ENCODE data around the gene CRELD2. TPM values are rescaled to one million over a fixed set of nuclear protein-coding genes. Genes with fewer than 3 reads are reported as not detected.
A peak's percentile ranks its signal among the peaks of the same experiment; 100 is the strongest.

Gene CRELD2
- total and polyA plus RNA-seq, 8 donors, result 37.2 to 61.9 (median 54.1) TPM

DNA sequence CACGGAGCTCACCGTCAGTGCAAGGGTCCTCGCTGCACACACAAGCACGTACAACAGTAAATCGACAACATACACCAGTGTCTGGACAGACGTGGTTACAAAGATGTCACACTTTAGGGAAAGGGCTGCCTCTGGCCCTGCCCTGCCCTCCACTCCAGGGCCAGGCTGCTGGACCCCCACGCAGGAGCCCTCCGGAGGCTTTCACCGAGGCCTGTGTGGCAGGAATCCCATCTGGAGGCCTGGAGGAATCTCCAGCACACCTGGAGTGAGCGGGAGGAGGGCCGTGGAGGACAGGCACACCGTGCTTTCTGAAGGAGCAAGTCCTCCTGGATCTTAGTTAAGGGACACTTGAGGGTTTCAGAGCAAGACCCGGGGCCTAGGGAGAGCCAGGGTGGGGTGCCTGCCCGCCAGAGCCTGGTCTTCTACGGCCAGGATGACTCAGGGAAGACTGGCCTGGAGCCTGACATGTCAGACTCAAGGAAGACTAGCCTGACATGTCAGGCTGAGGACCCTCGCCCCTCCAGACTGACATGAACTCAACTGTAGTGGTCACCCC, 40.0 kb downstream of the CRELD2 start:
- H3K27ac ChIP-seq, result no peak overlapping the region
- WGBS, 2 donors, result 91% methylated on average over 16 of the region's 16 CpGs
- peak in 4 of 6 donors; percentile 24 to 67 (median 50) for DNase-seq
- H3K27me3 ChIP-seq, result no peaks in the 10 kb centered on the region
- H3K36me3 ChIP-seq, result peaks cover 0 to 10% (median 10%) of the 10 kb centered on the region in 3 donors
- TF ChIP-seq, protein P1, sequence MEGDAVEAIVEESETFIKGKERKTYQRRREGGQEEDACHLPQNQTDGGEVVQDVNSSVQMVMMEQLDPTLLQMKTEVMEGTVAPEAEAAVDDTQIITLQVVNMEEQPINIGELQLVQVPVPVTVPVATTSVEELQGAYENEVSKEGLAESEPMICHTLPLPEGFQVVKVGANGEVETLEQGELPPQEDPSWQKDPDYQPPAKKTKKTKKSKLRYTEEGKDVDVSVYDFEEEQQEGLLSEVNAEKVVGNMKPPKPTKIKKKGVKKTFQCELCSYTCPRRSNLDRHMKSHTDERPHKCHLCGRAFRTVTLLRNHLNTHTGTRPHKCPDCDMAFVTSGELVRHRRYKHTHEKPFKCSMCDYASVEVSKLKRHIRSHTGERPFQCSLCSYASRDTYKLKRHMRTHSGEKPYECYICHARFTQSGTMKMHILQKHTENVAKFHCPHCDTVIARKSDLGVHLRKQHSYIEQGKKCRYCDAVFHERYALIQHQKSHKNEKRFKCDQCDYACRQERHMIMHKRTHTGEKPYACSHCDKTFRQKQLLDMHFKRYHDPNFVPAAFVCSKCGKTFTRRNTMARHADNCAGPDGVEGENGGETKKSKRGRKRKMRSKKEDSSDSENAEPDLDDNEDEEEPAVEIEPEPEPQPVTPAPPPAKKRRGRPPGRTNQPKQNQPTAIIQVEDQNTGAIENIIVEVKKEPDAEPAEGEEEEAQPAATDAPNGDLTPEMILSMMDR (IDR thresholded peaks at IDR 0.05), result no peak
- no peak for ATAC-seq
- no peak for FAIRE-seq
- H3K4me3 ChIP-seq, result no peak overlapping the region
- intact Hi-C loops (cut with DNase I), result no loop called here
- no peaks in the 10 kb centered on the region for H3K9me3 ChIP-seq
- H3K4me1 ChIP-seq, result peaks cover 30 to 44% (median 38%) of the 10 kb centered on the region in 3 donors

- H3K36me3 ChIP-seq, result peaks cover 0 to 17% (median 17%) of the 10 kb centered on the region in 3 donors
- H3K4me3 ChIP-seq, result peak overlapping the region; percentile 91 to 98 (median 95)
- DNase-seq, result peak; percentile 44 to 85 (median 58)
- H3K9me3 ChIP-seq, result no peaks in the 10 kb centered on the region
- 71 to 76% methylated on average over 29 of the region's 29 CpGs for WGBS, 2 donors
- no peak for FAIRE-seq
- no peak for ATAC-seq
- no peaks in the 10 kb centered on the region for H3K27me3 ChIP-seq
- intact Hi-C loops (cut with DNase I), result no loop called here
- TF ChIP-seq, protein P1 (IDR thresholded peaks at IDR 0.05), result no peak
- H3K4me1 ChIP-seq, result peaks cover 30 to 44% (median 35%) of the 10 kb centered on the region in 3 donors
- H3K27ac ChIP-seq, result peak overlapping the region; percentile 87 to 95 (median 91)
These were observed 40.7 kb downstream of the CRELD2 start for GRCh38 chr22:49958931-49959781.

GRCh38 chr22:49959782-49960158, 41.3 kb downstream of the CRELD2 start:
- FAIRE-seq, result no peak
- WGBS, 2 donors, result 4 to 6% methylated on average over 18 to 21 of the region's 21 CpGs
- Histone ChIP-seq H3K4me1 (peaks cover 25 to 42% (median 29%) of the 10 kb centered on the region in 3 donors), H3K4me3 (peak overlapping the region; percentile 91 to 98 (median 95)), H3K36me3 (peaks cover 0 to 19% (median 17%) of the 10 kb centered on the region in 3 donors), H3K27ac (peak overlapping the region; percentile 87 to 95 (median 91)), H3K9me3 (no peaks in the 10 kb centered on the region), H3K27me3 (no peaks in the 10 kb centered on the region)
- DNase-seq, result peak; percentile 55 to 93 (median 78)
- peak; percentile 6 to 35 (median 15) for ATAC-seq
- TF ChIP-seq, protein P1 (IDR thresholded peaks at IDR 0.05), result no peak
- intact Hi-C loops (cut with DNase I), result no loop called here

- Histone ChIP-seq H3K4me1 (peaks cover 19 to 41% (median 23%) of the 10 kb centered on the region in 3 donors), H3K4me3 (peak within 1 kb of the TSS; percentile 91 to 98 (median 95)), H3K9me3 (no peaks in the 10 kb centered on the region), H3K27me3 (no peaks in the 10 kb centered on the region), H3K36me3 (peaks cover 0 to 19% (median 17%) of the 10 kb centered on the region in 3 donors), H3K27ac (peak within 1 kb of the TSS; percentile 87 to 95 (median 91))
- DNase-seq (peak; percentile 93 to 98 (median 96)), FAIRE-seq (peak; percentile 13), ATAC-seq (peak; percentile 75 to 83 (median 80))
- 0 to 1% methylated on average over 73 to 137 of the region's 137 CpGs for WGBS, 2 donors
- intact Hi-C loops (cut with DNase I), result no loop called here
- TF ChIP-seq, protein P1 (IDR thresholded peaks at IDR 0.05), result no peak
These were observed 41.9 kb downstream of the CRELD2 start, which contains the start of gene PIM3 for GRCh38 chr22:49960159-49961004. PIM3 (plus strand) TSS chr22:49960772; CDS start chr22:49960948, 176 bp downstream.

Data from pancreas (tissue), 10 donors.